ENCODE data around the gene ACCSL.

DNA sequence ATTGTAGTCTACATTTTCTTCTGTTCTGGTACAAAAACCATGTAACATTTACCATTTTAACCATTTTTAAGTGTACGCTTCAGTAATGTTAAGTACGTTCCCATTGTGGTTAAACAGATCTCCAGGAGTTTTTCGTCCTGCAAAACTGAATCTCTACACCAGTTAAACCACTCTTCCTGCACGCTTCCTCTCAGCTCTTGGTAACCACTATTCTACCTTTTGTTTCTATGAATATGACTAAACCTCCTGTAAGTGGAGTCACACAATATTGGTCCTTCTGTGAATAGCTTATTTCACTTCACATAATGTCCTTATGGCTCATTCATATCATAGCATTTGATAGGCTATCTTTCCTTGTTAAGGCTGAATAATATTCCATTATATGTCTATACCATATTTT, 40.6 kb downstream of the ACCSL start:
- TF ChIP-seq, protein P1, sequence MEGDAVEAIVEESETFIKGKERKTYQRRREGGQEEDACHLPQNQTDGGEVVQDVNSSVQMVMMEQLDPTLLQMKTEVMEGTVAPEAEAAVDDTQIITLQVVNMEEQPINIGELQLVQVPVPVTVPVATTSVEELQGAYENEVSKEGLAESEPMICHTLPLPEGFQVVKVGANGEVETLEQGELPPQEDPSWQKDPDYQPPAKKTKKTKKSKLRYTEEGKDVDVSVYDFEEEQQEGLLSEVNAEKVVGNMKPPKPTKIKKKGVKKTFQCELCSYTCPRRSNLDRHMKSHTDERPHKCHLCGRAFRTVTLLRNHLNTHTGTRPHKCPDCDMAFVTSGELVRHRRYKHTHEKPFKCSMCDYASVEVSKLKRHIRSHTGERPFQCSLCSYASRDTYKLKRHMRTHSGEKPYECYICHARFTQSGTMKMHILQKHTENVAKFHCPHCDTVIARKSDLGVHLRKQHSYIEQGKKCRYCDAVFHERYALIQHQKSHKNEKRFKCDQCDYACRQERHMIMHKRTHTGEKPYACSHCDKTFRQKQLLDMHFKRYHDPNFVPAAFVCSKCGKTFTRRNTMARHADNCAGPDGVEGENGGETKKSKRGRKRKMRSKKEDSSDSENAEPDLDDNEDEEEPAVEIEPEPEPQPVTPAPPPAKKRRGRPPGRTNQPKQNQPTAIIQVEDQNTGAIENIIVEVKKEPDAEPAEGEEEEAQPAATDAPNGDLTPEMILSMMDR (conservative IDR thresholded peaks at IDR 0.05): no peak
- no peak for TF ChIP-seq EZH2 (IDR thresholded peaks at IDR 0.05; ENCODE audit: low read depth)

Measured in PC-9 (cell line).